Spinal cord (tissue), 10 donors: ENCODE measurements around the gene TXN. TPM values are rescaled to one million over a fixed set of nuclear protein-coding genes. Genes with fewer than 3 reads are reported as not detected.
"Not testable (repeated sequence)": the region's sequence is repeated elsewhere in the genome, so short reads cannot be mapped to it uniquely, and the experiment has no call there.

Experiments
- DNase-seq, 6 donors: peaks; one replicate each; pipeline versions ENCODE4 v3.0.0 to v3.0.0-alpha.2; 2013 to 2015; ENCODE audit warnings: low spot score in 6 of 6, low read depth in 4 of 6
- H3K27ac ChIP-seq: one replicate; pipeline ENCODE4 v1.5.1; 2013; ENCODE audit warnings: low read depth, low read length, control low read depth
- H3K27me3 ChIP-seq: one replicate; pipeline ENCODE4 v1.6.1; 2013; ENCODE audit warnings: low read length; ENCODE audit not compliant: control insufficient read depth, insufficient read depth
- H3K36me3 ChIP-seq: one replicate; pipeline ENCODE4 v1.6.1; 2013; ENCODE audit warnings: low read length; ENCODE audit not compliant: control insufficient read depth, insufficient read depth
- H3K4me1 ChIP-seq: one replicate; pipeline ENCODE4 v1.6.1; 2013; ENCODE audit warnings: low read length; ENCODE audit not compliant: control insufficient read depth, insufficient read depth
- H3K4me3 ChIP-seq: one replicate; pipeline ENCODE4 v1.5.1; 2013; ENCODE audit warnings: low read depth, low read length, control low read depth
- H3K9me3 ChIP-seq: one replicate; pipeline ENCODE4 v1.6.1; 2013; ENCODE audit warnings: low read length; ENCODE audit not compliant: control insufficient read depth, insufficient read depth
- WGBS: methylation state at CpG from one replicate; pipeline ENCODE4 v1.1.5; 2013; ENCODE audit warnings: missing lambda C conversion rate; ENCODE audit not compliant: insufficient coverage; 5-methylcytosine and 5-hydroxymethylcytosine counted together
- polyA plus RNA-seq, 2 donors: library from polyadenylated mRNA; unstranded; fragments of 120-200 nt; gene quantifications; one replicate each; pipeline ENCODE4 v1.2.1, GENCODE V29; 2013; ENCODE audit not compliant: insufficient read length in 2 of 2
- total RNA-seq, 2 donors: library from RNA; depleted of rRNA in 1 of 2; stranded (reverse); fragments of 120-200 nt in 1 of 2; fragments of >200 nt in 1 of 2; gene quantifications; one replicate each; pipeline versions ENCODE4 v1.2.3 to v1.2.4, GENCODE V29; 2013 to 2014
- donor health status: healthy.

The TXN gene
- total and polyA plus RNA-seq, 4 donors: 127 to 214 (median 187) TPM

GRCh38 chr9:110202232-110202631 is 54.1 kb downstream of the TXN start:
- Histone ChIP-seq H3K4me1 (peaks cover 4% of the 10 kb centered on the region), H3K27ac (no peak overlapping the region), H3K9me3 (no peaks in the 10 kb centered on the region), H3K36me3 (no peaks in the 10 kb centered on the region), H3K27me3 (no peaks in the 10 kb centered on the region), H3K4me3 (no peak overlapping the region)
- no peak for DNase-seq
- WGBS: 69% methylated on average over 2 of the region's 6 CpGs

- DNase-seq: no peak
- no peaks in the 10 kb centered on the region for H3K36me3 ChIP-seq
Measured at GRCh38 chr9:110199643-110200042, 56.7 kb downstream of the TXN start.

GRCh38 chr9:110198357-110198756 is 58.0 kb downstream of the TXN start:
- 93% methylated on average over 10 of the region's 12 CpGs for WGBS
- H3K27ac ChIP-seq: no peak overlapping the region
- H3K27me3 ChIP-seq: no peaks in the 10 kb centered on the region
- DNase-seq: no peak
- H3K4me1 ChIP-seq: peaks cover 4% of the 10 kb centered on the region
- no peaks in the 10 kb centered on the region for H3K9me3 ChIP-seq
- H3K36me3 ChIP-seq: no peaks in the 10 kb centered on the region
- no peak overlapping the region for H3K4me3 ChIP-seq

More at GRCh38 chr9:110199643-110200042, 56.7 kb downstream of the TXN start:
- no peak overlapping the region for H3K4me3 ChIP-seq
- no CpG with 5 or more reads among the region's 2 CpGs for WGBS
- H3K27ac ChIP-seq: no peak overlapping the region
- no peaks in the 10 kb centered on the region for H3K27me3 ChIP-seq
- H3K9me3 ChIP-seq: no peaks in the 10 kb centered on the region
- H3K4me1 ChIP-seq: peaks cover 4% of the 10 kb centered on the region

GRCh38 chr9:110197330-110198187 is 58.7 kb downstream of the TXN start:
- no peaks in the 10 kb centered on the region for H3K27me3 ChIP-seq
- peaks cover 4% of the 10 kb centered on the region for H3K4me1 ChIP-seq
- 89% methylated on average over 8 of the region's 11 CpGs for WGBS
- DNase-seq: no peak
- H3K4me3 ChIP-seq: no peak overlapping the region
- no peaks in the 10 kb centered on the region for H3K9me3 ChIP-seq
- no peaks in the 10 kb centered on the region for H3K36me3 ChIP-seq
- H3K27ac ChIP-seq: no peak overlapping the region

- not testable (repeated sequence) for H3K27me3 ChIP-seq, H3K27ac ChIP-seq, H3K36me3 ChIP-seq, DNase-seq, H3K9me3 ChIP-seq, H3K4me1 ChIP-seq, H3K4me3 ChIP-seq
- WGBS: 97% methylated on average over 10 of the region's 16 CpGs
Measured at GRCh38 chr9:110196084-110196499, 60.2 kb downstream of the TXN start.

Other genes with a start within 250 kb of the TXN start
- gene C9orf152, start 48.3 kb downstream of the TXN start, total RNA-seq: not detected
- gene C9orf152, start 48.3 kb downstream of the TXN start, polyA plus RNA-seq: under 1 TPM in 1 of 2 donors, not detected in 1; 0.08 TPM
- gene TXNDC8, start 81.4 kb upstream of the TXN start, total RNA-seq: not detected
- gene TXNDC8, start 81.4 kb upstream of the TXN start, polyA plus RNA-seq: not detected